Fibroblast of upper back skin (primary cell): ENCODE results near the gene ALG12.

Source experiments
- DNase-seq: peaks from one replicate; pipeline ENCODE4 v3.0.0-alpha.2; 2013

ALG12 gene

GRCh38 chr22:49910229-49911155, 7.7 kb downstream of the ALG12 start:
- DNase-seq: no peak

GRCh38 chr22:49909476-49910205, 8.6 kb downstream of the ALG12 start:
- no peak for DNase-seq

- no peak for DNase-seq
These were observed 10.4 kb downstream of the ALG12 start for GRCh38 chr22:49907807-49908206.

- DNase-seq: no peak
These were observed 11.4 kb downstream of the ALG12 start for GRCh38 chr22:49906799-49907290.

GRCh38 chr22:49906071-49906798, 12.0 kb downstream of the ALG12 start:
- DNase-seq: no peak

GRCh38 chr22:49905465-49905864, 12.8 kb downstream of the ALG12 start:
- no peak for DNase-seq

- no peak for DNase-seq
These were observed 14.2 kb downstream of the ALG12 start for GRCh38 chr22:49904040-49904369.

- DNase-seq: no peak
These were observed 14.8 kb downstream of the ALG12 start for GRCh38 chr22:49903322-49904039.

GRCh38 chr22:49901457-49901856, 16.8 kb downstream of the ALG12 start:
- DNase-seq: no peak

GRCh38 chr22:49900441-49901230, 17.6 kb downstream of the ALG12 start:
- DNase-seq: no peak

- no peak for DNase-seq
These were observed 18.7 kb downstream of the ALG12 start for GRCh38 chr22:49899530-49899929.

- DNase-seq: no peak
These were observed 21.1 kb downstream of the ALG12 start for GRCh38 chr22:49897015-49897684.

GRCh38 chr22:49896201-49896600, 22.0 kb downstream of the ALG12 start:
- no peak for DNase-seq

GRCh38 chr22:49894322-49895054, 23.8 kb downstream of the ALG12 start:
- DNase-seq: no peak

- DNase-seq: no peak
These were observed 25.2 kb downstream of the ALG12 start for GRCh38 chr22:49893025-49893424.

- no peak for DNase-seq
These were observed 25.9 kb downstream of the ALG12 start for GRCh38 chr22:49892226-49892899.

GRCh38 chr22:49889071-49889470, 29.2 kb downstream of the ALG12 start:
- DNase-seq: no peak

GRCh38 chr22:49887702-49888101, 30.5 kb downstream of the ALG12 start:
- DNase-seq: no peak

GRCh38 chr22:49887064-49887451, 31.2 kb downstream of the ALG12 start:
- DNase-seq: no peak
